ENCODE data around the gene STK35.

- no peak for TF ChIP-seq CTCF (IDR thresholded peaks at IDR 0.05)
- TF ChIP-seq EP300 (IDR thresholded peaks at IDR 0.05): no peak
These were observed 51.7 kb downstream of the STK35 start for GRCh38 chr20:2153326-2153725.

Measured in tibial nerve (tissue), 4 donors.